ENCODE measurements around the gene KRT1. TPM values are rescaled to one million over a fixed set of nuclear protein-coding genes. Genes with fewer than 3 reads are reported as not detected.

The KRT1 gene
- total RNA-seq, 1 donor from 2014 or later: 3.5 TPM

GRCh38 chr12:52631676-52632459 lies 48.3 kb downstream of the KRT1 start:
- TF ChIP-seq, protein P1, sequence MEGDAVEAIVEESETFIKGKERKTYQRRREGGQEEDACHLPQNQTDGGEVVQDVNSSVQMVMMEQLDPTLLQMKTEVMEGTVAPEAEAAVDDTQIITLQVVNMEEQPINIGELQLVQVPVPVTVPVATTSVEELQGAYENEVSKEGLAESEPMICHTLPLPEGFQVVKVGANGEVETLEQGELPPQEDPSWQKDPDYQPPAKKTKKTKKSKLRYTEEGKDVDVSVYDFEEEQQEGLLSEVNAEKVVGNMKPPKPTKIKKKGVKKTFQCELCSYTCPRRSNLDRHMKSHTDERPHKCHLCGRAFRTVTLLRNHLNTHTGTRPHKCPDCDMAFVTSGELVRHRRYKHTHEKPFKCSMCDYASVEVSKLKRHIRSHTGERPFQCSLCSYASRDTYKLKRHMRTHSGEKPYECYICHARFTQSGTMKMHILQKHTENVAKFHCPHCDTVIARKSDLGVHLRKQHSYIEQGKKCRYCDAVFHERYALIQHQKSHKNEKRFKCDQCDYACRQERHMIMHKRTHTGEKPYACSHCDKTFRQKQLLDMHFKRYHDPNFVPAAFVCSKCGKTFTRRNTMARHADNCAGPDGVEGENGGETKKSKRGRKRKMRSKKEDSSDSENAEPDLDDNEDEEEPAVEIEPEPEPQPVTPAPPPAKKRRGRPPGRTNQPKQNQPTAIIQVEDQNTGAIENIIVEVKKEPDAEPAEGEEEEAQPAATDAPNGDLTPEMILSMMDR (IDR thresholded peaks at IDR 0.05): no peak
- Histone ChIP-seq H3K4me3 (no peak overlapping the region), H3K4me1 (no peaks in the 10 kb centered on the region), H3K27me3 (peaks cover 6% of the 10 kb centered on the region), H3K27ac (no peak overlapping the region), H3K36me3 (no peaks in the 10 kb centered on the region), H3K9me3 (no peaks in the 10 kb centered on the region)
- ATAC-seq: no peak
- intact Hi-C loops (cut with DNase I): no loop called here
- no peak for DNase-seq

GRCh38 chr12:52631264-52631663 lies 48.9 kb downstream of the KRT1 start:
- ATAC-seq: no peak
- DNase-seq: no peak
- intact Hi-C loops (cut with DNase I): no loop called here

GRCh38 chr12:52630599-52631200 lies 49.5 kb downstream of the KRT1 start:
- peaks cover 6% of the 10 kb centered on the region for H3K27me3 ChIP-seq
- no peaks in the 10 kb centered on the region for H3K4me1 ChIP-seq
- H3K27ac ChIP-seq: no peak overlapping the region
- TF ChIP-seq, protein P1 (IDR thresholded peaks at IDR 0.05): no peak
- H3K4me3 ChIP-seq: no peak overlapping the region
- ATAC-seq (no peak), DNase-seq (no peak)
- no peaks in the 10 kb centered on the region for H3K9me3 ChIP-seq
- no peaks in the 10 kb centered on the region for H3K36me3 ChIP-seq
- intact Hi-C loops (cut with DNase I): no loop called here

More at GRCh38 chr12:52631264-52631663, 48.9 kb downstream of the KRT1 start:
- Histone ChIP-seq H3K27me3 (peaks cover 6% of the 10 kb centered on the region), H3K4me1 (no peaks in the 10 kb centered on the region), H3K4me3 (no peak overlapping the region), H3K36me3 (no peaks in the 10 kb centered on the region), H3K27ac (no peak overlapping the region), H3K9me3 (no peaks in the 10 kb centered on the region)
- TF ChIP-seq, protein P1 (IDR thresholded peaks at IDR 0.05): no peak

DNA sequence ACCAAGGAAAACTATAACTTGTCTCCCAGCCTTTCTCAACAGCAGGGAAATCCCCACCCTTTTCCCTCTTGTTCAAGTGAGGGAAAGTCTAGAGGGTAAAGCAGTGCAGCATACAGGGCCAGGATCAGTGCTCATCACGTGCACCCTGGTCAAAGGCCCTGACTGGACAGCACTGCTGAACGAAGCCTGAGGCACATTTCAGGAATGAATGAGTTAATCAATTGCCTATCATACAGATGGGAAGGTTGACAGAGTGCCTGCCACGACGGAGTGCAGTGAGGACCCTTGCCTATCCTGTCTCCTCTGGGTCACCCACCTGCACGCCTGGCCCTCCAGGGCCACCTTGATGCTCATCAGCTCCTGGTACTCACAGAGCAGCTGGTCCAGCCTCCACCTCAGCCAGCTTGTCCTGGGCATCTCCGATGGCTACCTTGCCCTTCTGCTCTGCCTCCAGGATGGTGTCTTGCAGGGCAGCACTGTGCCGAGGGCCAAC lies 50.2 kb downstream of the KRT1 start:
- DNase-seq: no peak
- Histone ChIP-seq H3K27ac (no peak overlapping the region), H3K9me3 (no peaks in the 10 kb centered on the region), H3K4me1 (no peaks in the 10 kb centered on the region), H3K4me3 (no peak overlapping the region), H3K36me3 (no peaks in the 10 kb centered on the region), H3K27me3 (peaks cover 6% of the 10 kb centered on the region)
- ATAC-seq: no peak
- intact Hi-C loops (cut with DNase I): no loop called here
- TF ChIP-seq, protein P1 (IDR thresholded peaks at IDR 0.05): no peak

DNA sequence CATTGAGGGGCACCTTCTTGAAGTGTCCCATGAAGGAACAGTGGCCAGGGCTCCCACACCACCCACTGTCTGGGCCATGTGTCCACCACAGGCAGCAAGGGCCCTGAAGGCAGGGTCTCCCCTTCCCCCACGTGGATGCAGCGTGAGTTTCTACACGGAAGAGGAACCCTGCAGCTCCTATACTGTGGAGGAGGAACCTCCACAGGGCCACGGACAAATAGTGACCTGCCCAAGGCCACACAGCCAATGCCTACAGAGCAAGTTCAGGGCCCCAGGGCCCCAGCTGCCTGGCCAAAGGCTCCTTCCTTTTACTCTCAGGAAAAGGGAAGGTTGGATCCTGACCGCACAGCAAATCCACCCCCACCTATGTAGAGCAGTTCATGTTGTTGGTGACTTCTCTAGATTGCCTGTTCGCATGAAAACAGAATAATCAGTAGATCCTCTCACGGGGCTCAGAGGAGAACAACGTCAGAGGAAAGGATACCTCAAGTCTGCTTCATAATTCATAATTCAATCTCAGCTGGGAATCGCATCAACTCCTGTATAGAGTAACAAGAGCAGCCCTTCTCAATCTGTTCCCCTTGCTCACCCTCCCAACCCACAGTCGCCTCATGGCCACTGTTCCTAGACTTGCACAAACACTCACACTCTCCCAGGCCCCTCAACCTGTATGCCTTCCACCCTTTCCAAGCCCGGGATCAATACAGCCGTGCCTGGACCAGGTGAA lies 50.8 kb downstream of the KRT1 start:
- no peaks in the 10 kb centered on the region for H3K4me1 ChIP-seq
- H3K9me3 ChIP-seq: no peaks in the 10 kb centered on the region
- no peak overlapping the region for H3K27ac ChIP-seq
- TF ChIP-seq, protein P1 (IDR thresholded peaks at IDR 0.05): no peak
- DNase-seq (no peak), ATAC-seq (peak; percentile 57)
- no peaks in the 10 kb centered on the region for H3K36me3 ChIP-seq
- intact Hi-C loops (cut with DNase I): no loop called here
- peaks cover 6% of the 10 kb centered on the region for H3K27me3 ChIP-seq
- H3K4me3 ChIP-seq: no peak overlapping the region
